Transverse colon (tissue), 4 donors: Measurements from ENCODE around the gene RGS6. TPM values are rescaled to one million over a fixed set of nuclear protein-coding genes. Genes with fewer than 3 reads are reported as not detected.

ENCODE experiments used
- DNase-seq: peaks from one replicate; pipeline ENCODE4 v3.0.0-alpha.2; 2019
- H3K27ac ChIP-seq, 4 donors: fragments of 200-600 bp; sonication (generic); 2 replicates each; pipeline ENCODE4 v1.5.1; 2016 to 2018; ENCODE audit warnings: inconsistent platforms in 4 of 4
- H3K27me3 ChIP-seq: fragments of 200-600 bp; sonication (generic); 2 replicates; pipeline ENCODE4 v1.5.1; 2017; ENCODE audit warnings: inconsistent platforms
- H3K36me3 ChIP-seq, 4 donors: fragments of 200-600 bp; sonication (generic); 2 replicates each; pipeline ENCODE4 v1.5.1; 2017 to 2019; ENCODE audit warnings: inconsistent platforms in 4 of 4
- H3K4me1 ChIP-seq, 4 donors: fragments of 200-600 bp; sonication (generic); 2 replicates each; pipeline ENCODE4 v1.5.1; 2017 to 2020; ENCODE audit warnings: inconsistent platforms in 4 of 4
- H3K4me3 ChIP-seq, 4 donors: fragments of 200-600 bp; sonication (generic); 1 replicate in 1 of 4; 2 replicates in 3 of 4; pipeline versions ENCODE4 v1.5.1 to v1.6.1; 2017 to 2019; ENCODE audit warnings: inconsistent platforms in 4 of 4
- H3K9me3 ChIP-seq, 2 donors: fragments of 200-600 bp; sonication (generic); 2 replicates each; pipeline ENCODE4 v1.5.1; 2017 to 2019; ENCODE audit warnings: inconsistent platforms in 2 of 2
- CTCF ChIP-seq, 5 experiments: fragments of 200-600 bp in 3 of 5; fragments of 450-650 bp in 2 of 5; sonication (generic) in 3 of 5; IDR thresholded peaks; 1 replicate in 2 of 5; 2 replicates in 3 of 5; pipeline ENCODE4 v1.5.1; 2016 to 2017; ENCODE audit warnings: antibody characterized with exemption in 5 of 5, inconsistent platforms in 3 of 5, mild to moderate bottlenecking in 2 of 5, moderate library complexity in 1 of 5
- EP300 ChIP-seq: sonication (generic); formaldehyde crosslinking; IDR thresholded peaks from one replicate; pipeline ENCODE4 v1.6.1; 2017; ENCODE audit warnings: antibody characterized with exemption, low read depth
- POLR2A ChIP-seq: fragments of 450-650 bp; IDR thresholded peaks from one replicate; pipeline ENCODE4 v1.6.1; 2016; ENCODE audit warnings: antibody characterized with exemption, mild to moderate bottlenecking, moderate library complexity
- POLR2AphosphoS5 ChIP-seq, 3 donors: sonication (generic); formaldehyde crosslinking; IDR thresholded peaks; one replicate each; pipeline ENCODE4 v1.6.1; 2016; ENCODE audit warnings: antibody characterized with exemption in 3 of 3
- WGBS, 2 donors: methylation state at CpG; one replicate each; pipeline ENCODE4 v1.1.5; 2018; ENCODE audit warnings: low coverage in 1 of 2; 5-methylcytosine and 5-hydroxymethylcytosine counted together
- in situ Hi-C, 4 donors: fragments of 200-750 bp; cut with MboI; loops; one replicate each; pipeline versions ENCODE4 v1.15.0 to v1.15.1; 2017; ENCODE audit warnings: low sequenced_read_pairs in 3 of 4, low pct_ligation_motif_present in 1 of 4, low pct_unique_long_range_greater_than_20kb in 1 of 4
- intact Hi-C: fragments of 100-400 bp; cut with DNase I; formaldehyde crosslinking; loops from one replicate; pipeline ENCODE4 v1.15.1; 2023; ENCODE audit warnings: low total_unique reads
- total RNA-seq, 4 donors: library from RNA; depleted of rRNA; stranded (reverse); fragments of >200 nt; gene quantifications; one replicate each; pipeline ENCODE4 v1.1.0, GENCODE V29; 2016

Gene RGS6
- total RNA-seq, 4 donors from 2014 or later = 0.41 to 0.48 TPM; not detected in 2

GRCh38 chr14:72591391-72591790 is 659.2 kb downstream of the RGS6 start:
- TF ChIP-seq CTCF (IDR thresholded peaks at IDR 0.05) (no peak), POLR2AphosphoS5 (IDR thresholded peaks at IDR 0.05) (no peak), POLR2A (no peak), EP300 (no peak)
- no peak for DNase-seq
- no peak overlapping the region for H3K27ac ChIP-seq
- no peak overlapping the region for H3K4me3 ChIP-seq
- in situ Hi-C loops (no loop called here), intact Hi-C loops (no loop called here)
- no peaks in the 10 kb centered on the region for H3K9me3 ChIP-seq
- H3K27me3 ChIP-seq = peaks cover 6% of the 10 kb centered on the region
- 83% methylated on average over 4 of the region's 4 CpGs; no CpG with 5 or more reads in 1 of the 2 donors for WGBS, 2 donors
- no peaks in the 10 kb centered on the region for H3K36me3 ChIP-seq
- no peaks in the 10 kb centered on the region for H3K4me1 ChIP-seq

- Histone ChIP-seq H3K4me1 (no peaks in the 10 kb centered on the region), H3K9me3 (no peaks in the 10 kb centered on the region), H3K27me3 (peaks cover 3% of the 10 kb centered on the region), H3K4me3 (no peak overlapping the region), H3K27ac (no peak overlapping the region), H3K36me3 (no peaks in the 10 kb centered on the region)
- in situ Hi-C loops = no loop called here
- TF ChIP-seq POLR2A = no peak
- TF ChIP-seq POLR2AphosphoS5 (IDR thresholded peaks at IDR 0.05) = no peak
- no peak for TF ChIP-seq CTCF (IDR thresholded peaks at IDR 0.05)
- TF ChIP-seq EP300 = no peak
- 74 to 75% methylated on average over 10 to 14 of the region's 14 CpGs for WGBS, 2 donors
- intact Hi-C loops = no loop called here
- no peak for DNase-seq
These were observed 662.1 kb downstream of the RGS6 start for GRCh38 chr14:72594099-72594901.

GRCh38 chr14:72595152-72595862 is 663.1 kb downstream of the RGS6 start:
- peaks cover 3% of the 10 kb centered on the region for H3K27me3 ChIP-seq
- no peak for DNase-seq
- H3K27ac ChIP-seq = no peak overlapping the region
- TF ChIP-seq EP300 (no peak), POLR2AphosphoS5 (IDR thresholded peaks at IDR 0.05) (no peak), CTCF (IDR thresholded peaks at IDR 0.05) (no peak), POLR2A (no peak)
- in situ Hi-C loops (no loop called here), intact Hi-C loops (no loop called here)
- no peaks in the 10 kb centered on the region for H3K36me3 ChIP-seq
- no peaks in the 10 kb centered on the region for H3K9me3 ChIP-seq
- no peak overlapping the region for H3K4me3 ChIP-seq
- H3K4me1 ChIP-seq = no peaks in the 10 kb centered on the region
- WGBS, 2 donors = 83 to 88% methylated on average over 4 to 8 of the region's 8 CpGs
